HTERT RPE-1 (cell line): ENCODE results near the gene TOR1B.
"Not testable (repeated sequence)": the region's sequence is repeated elsewhere in the genome, so short reads cannot be mapped to it uniquely, and the experiment has no call there.

Experiments
- in situ Hi-C: fragments of 300-500 bp; cut with MboI; formaldehyde crosslinking; loops from 4 replicates; pipeline ENCODE4 v1.14.3; 2020; ENCODE audit warnings: low sequenced_read_pairs

TOR1B gene, protein sequence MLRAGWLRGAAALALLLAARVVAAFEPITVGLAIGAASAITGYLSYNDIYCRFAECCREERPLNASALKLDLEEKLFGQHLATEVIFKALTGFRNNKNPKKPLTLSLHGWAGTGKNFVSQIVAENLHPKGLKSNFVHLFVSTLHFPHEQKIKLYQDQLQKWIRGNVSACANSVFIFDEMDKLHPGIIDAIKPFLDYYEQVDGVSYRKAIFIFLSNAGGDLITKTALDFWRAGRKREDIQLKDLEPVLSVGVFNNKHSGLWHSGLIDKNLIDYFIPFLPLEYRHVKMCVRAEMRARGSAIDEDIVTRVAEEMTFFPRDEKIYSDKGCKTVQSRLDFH

DNA sequence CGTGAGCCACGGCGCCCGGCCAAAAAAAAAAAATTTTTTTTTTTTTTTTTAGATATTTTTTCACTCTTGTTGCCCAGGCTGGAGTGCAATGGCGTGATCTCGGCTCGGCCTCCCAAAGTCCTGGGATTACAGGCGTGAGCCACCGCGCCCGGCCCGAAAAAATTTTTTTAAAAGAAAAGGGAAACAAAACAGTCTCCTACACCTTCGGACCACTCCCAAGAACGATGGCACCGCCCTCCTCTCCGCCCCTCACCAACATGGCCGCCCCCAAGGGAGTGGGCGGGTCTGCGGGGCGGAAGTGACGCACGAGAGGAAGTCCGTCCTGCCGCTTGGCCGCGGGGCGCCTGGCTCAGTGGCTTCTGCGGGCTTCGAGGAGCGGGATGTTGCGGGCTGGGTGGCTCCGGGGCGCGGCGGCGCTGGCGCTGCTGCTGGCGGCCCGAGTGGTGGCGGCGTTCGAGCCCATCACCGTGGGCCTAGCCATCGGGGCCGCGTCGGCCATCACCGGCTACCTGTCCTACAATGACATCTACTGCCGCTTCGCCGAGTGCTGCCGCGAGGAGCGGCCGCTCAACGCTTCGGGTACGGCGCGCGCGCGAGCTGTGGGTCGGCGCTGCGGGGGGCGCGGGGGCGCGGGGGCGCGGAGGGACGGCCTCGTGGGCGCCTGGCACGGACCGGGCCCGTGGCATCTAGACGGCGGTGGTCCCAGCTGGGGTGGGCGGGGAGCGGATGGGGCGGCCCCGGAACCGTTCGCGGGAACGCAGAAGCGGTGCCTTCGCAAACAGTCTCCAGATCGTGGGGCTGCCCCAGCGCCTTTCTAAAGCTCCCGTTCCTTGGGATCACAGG, at the start of gene TOR1B:
TSS of gene TOR1B (plus strand) at position 352 of the 843 bp plus-strand sequence. CDS start at position 381, 29 bp downstream.
- in situ Hi-C loops: no loop called here

DNA sequence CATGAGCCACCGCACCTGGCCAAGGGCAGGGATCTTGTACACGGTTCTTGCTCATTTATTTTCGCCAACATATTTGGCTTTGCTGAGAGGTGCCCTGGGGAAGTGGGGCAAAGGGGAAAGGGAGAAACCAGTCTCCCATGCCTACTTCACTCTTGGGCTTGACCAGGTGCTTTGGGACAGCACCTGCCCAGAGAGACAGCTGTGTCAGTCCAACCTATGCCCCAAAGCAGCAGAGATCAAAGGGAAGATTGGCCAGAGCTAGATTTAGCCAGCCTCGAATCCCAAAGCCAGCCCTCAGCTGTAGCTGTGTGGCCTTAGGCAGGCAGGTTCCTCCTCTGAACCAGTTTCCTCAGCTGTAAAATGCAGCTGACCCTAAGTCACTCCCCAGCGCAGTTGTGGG, 47.8 kb upstream of the TOR1B start:
- in situ Hi-C loops: no loop called here

DNA sequence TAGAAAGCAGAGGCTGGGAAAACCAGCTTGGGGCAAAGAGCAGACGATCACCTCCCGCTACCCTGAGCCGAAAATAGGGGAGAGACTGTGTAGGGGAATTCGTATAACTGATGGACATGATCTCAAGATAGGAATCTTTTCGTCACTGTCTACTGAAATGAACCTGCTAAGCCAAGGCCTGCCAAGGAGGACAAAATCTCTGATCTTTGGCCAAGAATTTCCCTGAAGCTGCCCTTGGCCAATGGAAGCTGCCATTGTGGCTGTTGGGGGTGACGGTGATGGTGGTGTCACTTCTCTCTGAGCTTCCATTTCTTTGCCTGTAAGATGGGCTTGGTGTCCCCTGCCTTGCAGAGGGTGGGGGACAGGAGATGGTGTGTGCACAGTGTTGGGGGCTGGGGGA, 46.8 kb upstream of the TOR1B start:
- in situ Hi-C loops: no loop called here

- in situ Hi-C loops: no loop called here
Measured at GRCh38 chr9:129757045-129757444, 45.9 kb upstream of the TOR1B start.

- in situ Hi-C loops: no loop called here
Measured at GRCh38 chr9:129759319-129759718, 43.7 kb upstream of the TOR1B start.

- in situ Hi-C loops: no loop called here
Measured at GRCh38 chr9:129759804-129760502, 43.0 kb upstream of the TOR1B start.

DNA sequence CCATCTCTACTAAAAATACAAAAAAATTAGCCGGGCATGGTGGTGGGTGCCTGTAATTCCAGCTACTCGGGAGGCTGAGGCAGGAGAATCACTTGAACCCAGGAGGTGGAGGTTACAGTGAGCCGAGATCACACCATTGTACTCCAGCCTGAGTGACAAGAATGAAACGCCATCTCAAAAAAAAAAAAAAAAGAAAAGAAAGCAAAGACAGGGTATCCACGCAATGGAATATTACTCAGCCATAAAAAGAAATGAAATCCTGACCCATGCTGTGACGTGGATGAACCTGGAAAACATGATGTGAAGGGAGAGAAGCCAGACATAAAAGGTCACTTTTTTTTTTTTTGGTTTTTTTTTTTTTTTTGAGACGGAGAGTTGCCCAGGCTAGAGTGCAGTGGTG, 42.2 kb upstream of the TOR1B start:
- in situ Hi-C loops: not testable (repeated sequence)

DNA sequence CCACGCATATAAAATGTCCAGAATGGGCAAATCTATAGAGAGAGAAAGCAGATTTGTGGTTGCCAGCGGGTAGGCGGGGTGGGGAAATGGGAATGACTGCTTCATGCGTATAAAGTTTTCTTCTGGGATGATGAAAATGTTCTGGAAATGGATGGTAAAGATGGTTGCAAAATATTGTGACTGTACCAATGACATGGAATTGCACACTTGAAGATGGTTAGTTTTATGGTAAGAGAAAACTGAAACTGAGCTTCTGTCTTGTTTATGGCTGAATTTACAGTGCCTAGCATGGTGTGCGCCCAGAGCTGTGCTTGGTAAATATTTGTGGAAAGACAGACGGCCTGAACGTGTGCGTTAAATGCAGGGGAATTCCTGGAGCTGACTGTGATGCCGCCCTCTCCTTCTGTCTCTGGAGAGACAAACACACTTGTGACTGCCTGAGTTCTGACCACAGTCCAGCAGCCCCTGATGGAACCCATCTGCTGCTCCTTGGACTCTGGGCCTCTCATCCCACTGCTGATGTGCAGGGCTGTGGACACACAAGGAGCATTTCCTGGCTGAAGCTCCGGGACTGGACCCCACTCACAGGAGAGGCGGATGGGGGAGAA, 41.6 kb upstream of the TOR1B start:
- in situ Hi-C loops: no loop called here

- in situ Hi-C loops: no loop called here
Measured at GRCh38 chr9:129761901-129762369, 41.0 kb upstream of the TOR1B start.

DNA sequence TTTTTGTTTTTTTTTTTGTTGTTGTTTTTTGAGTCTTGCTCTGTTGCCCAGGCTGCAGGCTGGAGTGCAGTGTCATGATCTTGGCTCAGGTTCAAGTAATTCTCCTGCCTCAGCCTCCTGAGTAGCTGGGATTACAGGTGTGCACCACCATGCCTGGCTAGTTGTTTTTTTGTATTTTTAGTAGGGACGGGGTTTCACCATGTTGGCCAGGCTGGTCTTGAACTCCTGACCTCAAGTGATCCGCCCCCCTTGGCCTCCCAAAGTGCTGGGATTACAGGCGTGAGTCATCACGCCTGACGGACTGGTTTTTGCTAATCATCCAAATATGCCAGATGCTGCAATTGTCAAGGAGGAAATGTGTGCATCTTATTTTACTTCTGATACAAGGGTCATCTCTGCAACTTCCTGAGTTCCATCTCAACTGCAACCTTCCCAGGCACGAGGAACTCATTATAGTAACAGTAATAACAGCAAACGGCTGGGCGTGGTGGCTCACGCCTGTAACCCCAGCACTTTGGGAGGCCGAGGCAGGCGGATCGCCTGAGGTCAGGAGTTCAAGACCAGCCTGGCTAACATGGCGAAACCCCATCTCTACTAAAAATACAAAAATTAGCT, 40.5 kb upstream of the TOR1B start:
- in situ Hi-C loops: not testable (repeated sequence)

DNA sequence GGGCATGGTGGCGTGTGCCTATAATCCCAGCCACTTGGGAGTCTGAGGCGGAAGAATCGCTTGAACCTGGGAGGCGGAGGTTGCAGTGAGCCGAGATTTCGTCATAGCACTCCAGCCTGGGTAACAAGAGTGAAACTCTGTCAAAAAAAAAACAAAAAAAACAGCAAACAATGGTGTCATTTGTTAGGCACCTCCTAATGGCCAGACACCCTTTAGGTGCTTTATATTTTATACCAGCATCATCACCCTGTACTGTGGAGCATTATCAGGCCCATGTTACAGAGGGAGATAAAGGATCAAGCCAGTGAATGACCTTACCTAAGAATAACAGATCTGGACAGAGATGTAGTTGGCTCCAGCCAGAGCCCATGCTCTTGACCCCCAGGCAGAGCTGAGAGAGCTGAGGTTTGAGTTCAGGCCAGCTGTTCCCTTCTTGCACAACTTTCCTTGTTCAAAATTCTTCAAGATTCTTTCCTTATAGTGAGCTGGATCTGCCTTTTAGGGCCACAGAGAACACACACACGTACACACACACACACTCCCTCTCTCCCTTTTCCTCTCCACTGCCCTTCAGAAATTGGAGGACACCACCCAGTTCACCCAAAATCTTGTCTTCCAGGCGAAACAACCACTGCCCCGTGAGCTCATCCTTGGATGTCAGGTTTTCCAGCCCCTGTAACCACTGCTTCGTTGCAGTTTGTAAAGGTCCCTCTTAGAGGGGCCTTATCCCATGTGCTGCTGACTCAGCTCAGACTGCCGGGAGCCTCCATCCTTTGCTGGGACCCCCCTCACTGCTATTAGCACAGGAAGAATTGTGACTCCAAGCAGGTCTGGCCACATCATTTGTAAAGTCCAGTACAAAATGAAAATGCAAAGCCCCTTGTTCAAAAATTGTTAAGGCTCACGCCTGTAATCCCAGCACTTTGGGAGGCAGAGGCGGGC, 39.7 kb upstream of the TOR1B start:
- in situ Hi-C loops: no loop called here

GRCh38 chr9:129765764-129766317, 37.1 kb upstream of the TOR1B start:
- in situ Hi-C loops: no loop called here

- in situ Hi-C loops: no loop called here
Measured at GRCh38 chr9:129768486-129768885, 34.5 kb upstream of the TOR1B start.

DNA sequence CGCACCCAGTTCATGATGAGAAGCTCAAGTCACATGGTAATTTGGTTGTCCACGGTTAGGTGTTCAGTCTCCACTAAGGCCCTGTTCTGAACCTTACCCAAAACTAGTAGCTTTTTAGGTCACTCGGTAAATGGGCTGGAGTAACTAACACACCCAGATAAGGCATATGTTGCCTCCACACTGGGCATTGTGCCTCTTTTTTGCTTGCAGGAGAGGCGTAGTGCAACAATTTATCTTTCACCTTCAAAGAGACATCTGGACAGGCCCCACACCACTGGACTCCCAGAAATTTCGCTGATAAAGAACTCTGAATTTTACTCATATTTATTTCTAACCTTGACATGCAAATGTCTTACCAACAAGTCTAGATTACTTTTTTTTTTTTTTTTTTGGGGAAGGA, 33.3 kb upstream of the TOR1B start:
- in situ Hi-C loops: no loop called here

DNA sequence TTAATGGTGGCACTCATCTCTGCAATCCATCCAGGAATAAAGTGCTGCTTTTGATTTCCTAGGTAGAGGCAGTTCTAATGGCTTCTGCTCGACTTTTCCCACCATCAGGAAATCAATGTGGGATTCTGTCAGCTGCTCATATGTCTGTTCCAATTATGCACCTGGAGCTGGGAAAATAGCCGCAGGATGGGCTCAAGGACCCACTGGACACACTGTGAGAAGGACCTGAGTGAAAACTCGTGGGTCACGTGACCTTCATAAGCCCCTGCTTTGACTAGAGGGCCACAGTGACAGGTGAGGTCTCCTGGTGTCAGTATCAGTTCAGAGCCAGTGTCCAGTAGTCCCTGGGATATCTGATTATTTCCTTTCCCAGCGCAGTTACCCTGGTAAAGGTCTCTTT, 32.2 kb upstream of the TOR1B start:
- in situ Hi-C loops: no loop called here

DNA sequence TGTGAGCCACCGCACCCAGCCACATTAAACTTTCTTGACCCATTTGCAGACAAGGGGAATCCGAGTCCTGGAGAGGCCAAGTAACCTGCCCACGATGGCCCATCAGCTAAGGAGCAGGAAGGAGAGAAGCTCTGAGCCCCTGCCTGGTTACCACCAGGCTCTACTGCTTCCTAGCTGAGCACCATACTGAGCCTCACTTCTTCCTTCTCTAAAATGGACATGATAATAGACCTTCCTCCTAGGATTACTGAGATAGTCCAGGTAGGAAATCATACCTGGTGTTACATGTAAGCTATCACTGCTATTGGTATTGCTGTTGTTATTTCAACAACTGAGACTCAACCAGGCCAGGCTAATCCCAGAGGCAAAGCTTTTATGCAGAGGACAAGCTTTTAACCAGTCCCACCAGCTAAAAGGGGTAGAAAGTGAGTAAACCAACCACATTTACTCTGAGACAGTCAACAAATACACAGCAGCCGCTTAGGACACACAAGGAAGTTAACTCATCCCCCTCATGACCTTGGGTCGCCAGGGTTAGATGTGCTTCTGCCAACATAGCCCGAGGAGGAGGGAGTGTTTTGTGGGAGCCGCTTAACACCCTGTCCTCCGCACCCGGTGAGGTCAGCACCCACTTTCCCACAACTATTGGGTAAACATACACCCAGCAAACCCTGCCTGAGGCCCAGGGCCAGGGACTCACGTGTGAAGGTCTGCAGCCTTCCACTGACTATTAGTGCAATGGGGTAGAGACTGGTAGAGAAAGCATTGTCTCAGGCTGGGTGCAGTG, 29.5 kb upstream of the TOR1B start:
- in situ Hi-C loops: no loop called here

- in situ Hi-C loops: no loop called here
Measured at GRCh38 chr9:129774791-129775447, 28.1 kb upstream of the TOR1B start.

DNA sequence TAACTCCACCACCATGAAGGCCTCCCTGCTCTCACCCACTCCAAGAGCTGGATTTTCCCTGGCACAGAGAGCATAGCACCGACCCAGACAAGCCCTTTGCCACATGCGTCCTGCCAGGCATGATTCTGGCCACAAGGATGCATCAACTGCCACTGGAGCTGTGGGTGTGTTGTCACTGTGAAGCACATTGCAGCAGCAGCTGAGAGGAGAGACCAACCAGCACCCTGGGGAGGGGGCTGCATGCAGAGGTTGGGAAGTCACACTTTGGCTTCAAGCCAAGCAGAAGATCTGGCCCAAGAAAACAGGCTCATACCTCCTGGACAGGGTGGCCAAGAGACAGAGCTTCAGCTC, 27.6 kb upstream of the TOR1B start:
- in situ Hi-C loops: no loop called here
